ENCODE results near the gene ITGAL. TPM values are rescaled to one million over a fixed set of nuclear protein-coding genes. Genes with fewer than 3 reads are reported as not detected.

Gene ITGAL
- total RNA-seq, 4 donors from 2014 or later = 1.8 to 33.7 (median 6.7) TPM

- H3K36me3 ChIP-seq = no peaks in the 10 kb centered on the region
- H3K4me1 ChIP-seq = peaks cover 18 to 42% (median 37%) of the 10 kb centered on the region in 4 donors
- in situ Hi-C loops (cut with MboI; ENCODE audit: low pct_ligation_motif_present in 1 of 4, low pct_unique_long_range_greater_than_20kb in 1 of 4, low sequenced_read_pairs in 3 of 4) = loop anchor here in 1 of 4 donors (25.0 kb wide), 1 partner anchor 124 kb away; the partner anchor contains the start of genes DCTPP1 and SEPHS2
- H3K27me3 ChIP-seq = no peaks in the 10 kb centered on the region
- H3K4me3 ChIP-seq = peak overlapping the region; percentile 38 to 51 (median 42)
- intact Hi-C loops (cut with DNase I; ENCODE audit: low total_unique reads) = no loop called here
- 30 to 56% methylated on average over 2 to 46 of the region's 46 CpGs for WGBS, 2 donors (ENCODE audit: low coverage in 1 of 2)
- no peaks in the 10 kb centered on the region for H3K9me3 ChIP-seq
- no peak for TF ChIP-seq POLR2AphosphoS5 (IDR thresholded peaks at IDR 0.05)
- peak; percentile 32 for TF ChIP-seq POLR2A (IDR thresholded peaks at IDR 0.05)
- DNase-seq = peak; percentile 44
- H3K27ac ChIP-seq = peak overlapping the region; percentile 73 to 85 (median 77)
These were observed 88.7 kb downstream of the ITGAL start for GRCh38 chr16:30561089-30561816.

GRCh38 chr16:30562021-30562420 is 89.5 kb downstream of the ITGAL start:
- Histone ChIP-seq H3K4me3 (peak overlapping the region in 2 of 4 donors; percentile 40 to 51), H3K27me3 (no peaks in the 10 kb centered on the region), H3K36me3 (no peaks in the 10 kb centered on the region), H3K4me1 (peaks cover 12 to 34% (median 30%) of the 10 kb centered on the region in 4 donors), H3K9me3 (no peaks in the 10 kb centered on the region), H3K27ac (peak overlapping the region; percentile 73 to 85 (median 77))
- 43 to 84% methylated on average over 1 to 14 of the region's 14 CpGs for WGBS, 2 donors (ENCODE audit: low coverage in 1 of 2)
- peak; percentile 71 for DNase-seq
- intact Hi-C loops (cut with DNase I; ENCODE audit: low total_unique reads) = no loop called here
- in situ Hi-C loops (cut with MboI; ENCODE audit: low pct_ligation_motif_present in 1 of 4, low pct_unique_long_range_greater_than_20kb in 1 of 4, low sequenced_read_pairs in 3 of 4) = loop anchor here in 1 of 4 donors (25.0 kb wide), 1 partner anchor 125 kb away; the partner anchor contains the start of genes DCTPP1 and SEPHS2
- TF ChIP-seq, protein P1, sequence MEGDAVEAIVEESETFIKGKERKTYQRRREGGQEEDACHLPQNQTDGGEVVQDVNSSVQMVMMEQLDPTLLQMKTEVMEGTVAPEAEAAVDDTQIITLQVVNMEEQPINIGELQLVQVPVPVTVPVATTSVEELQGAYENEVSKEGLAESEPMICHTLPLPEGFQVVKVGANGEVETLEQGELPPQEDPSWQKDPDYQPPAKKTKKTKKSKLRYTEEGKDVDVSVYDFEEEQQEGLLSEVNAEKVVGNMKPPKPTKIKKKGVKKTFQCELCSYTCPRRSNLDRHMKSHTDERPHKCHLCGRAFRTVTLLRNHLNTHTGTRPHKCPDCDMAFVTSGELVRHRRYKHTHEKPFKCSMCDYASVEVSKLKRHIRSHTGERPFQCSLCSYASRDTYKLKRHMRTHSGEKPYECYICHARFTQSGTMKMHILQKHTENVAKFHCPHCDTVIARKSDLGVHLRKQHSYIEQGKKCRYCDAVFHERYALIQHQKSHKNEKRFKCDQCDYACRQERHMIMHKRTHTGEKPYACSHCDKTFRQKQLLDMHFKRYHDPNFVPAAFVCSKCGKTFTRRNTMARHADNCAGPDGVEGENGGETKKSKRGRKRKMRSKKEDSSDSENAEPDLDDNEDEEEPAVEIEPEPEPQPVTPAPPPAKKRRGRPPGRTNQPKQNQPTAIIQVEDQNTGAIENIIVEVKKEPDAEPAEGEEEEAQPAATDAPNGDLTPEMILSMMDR (IDR thresholded peaks at IDR 0.05) = peak in 1 of 5 experiments; percentile 12
- no peak for TF ChIP-seq POLR2A (IDR thresholded peaks at IDR 0.05)
- no peak for TF ChIP-seq POLR2AphosphoS5 (IDR thresholded peaks at IDR 0.05)

GRCh38 chr16:30565526-30565925 is 93.0 kb downstream of the ITGAL start:
- TF ChIP-seq POLR2A (IDR thresholded peaks at IDR 0.05) (no peak), POLR2AphosphoS5 (IDR thresholded peaks at IDR 0.05) (no peak), EP300 (IDR thresholded peaks at IDR 0.05; ENCODE audit: low read depth) (no peak)
- TF ChIP-seq, protein P1 (IDR thresholded peaks at IDR 0.05) = no peak
- Histone ChIP-seq H3K27ac (no peak overlapping the region), H3K27me3 (no peaks in the 10 kb centered on the region), H3K9me3 (no peaks in the 10 kb centered on the region), H3K4me3 (no peak overlapping the region), H3K36me3 (no peaks in the 10 kb centered on the region), H3K4me1 (peaks cover 5 to 33% (median 27%) of the 10 kb centered on the region in 4 donors)
- intact Hi-C loops (cut with DNase I; ENCODE audit: low total_unique reads) = no loop called here
- 70 to 73% methylated on average over 2 to 7 of the region's 7 CpGs for WGBS, 2 donors (ENCODE audit: low coverage in 1 of 2)
- DNase-seq = no peak
- in situ Hi-C loops (cut with MboI; ENCODE audit: low pct_ligation_motif_present in 1 of 4, low pct_unique_long_range_greater_than_20kb in 1 of 4, low sequenced_read_pairs in 3 of 4) = loop anchor here in 1 of 4 donors (25.0 kb wide), 1 partner anchor 128 kb away; the partner anchor contains the start of genes DCTPP1 and SEPHS2

- peaks cover 5 to 33% (median 26%) of the 10 kb centered on the region in 4 donors for H3K4me1 ChIP-seq
- no peaks in the 10 kb centered on the region for H3K36me3 ChIP-seq
- H3K4me3 ChIP-seq = no peak overlapping the region
- in situ Hi-C loops (cut with MboI; ENCODE audit: low pct_ligation_motif_present in 1 of 4, low pct_unique_long_range_greater_than_20kb in 1 of 4, low sequenced_read_pairs in 3 of 4) = loop anchor here in 1 of 4 donors (25.0 kb wide), 1 partner anchor 129 kb away; the partner anchor contains the start of genes DCTPP1 and SEPHS2
- H3K27me3 ChIP-seq = no peaks in the 10 kb centered on the region
- intact Hi-C loops (cut with DNase I; ENCODE audit: low total_unique reads) = no loop called here
- no peaks in the 10 kb centered on the region for H3K9me3 ChIP-seq
- WGBS, 2 donors (ENCODE audit: low coverage in 1 of 2) = 39 to 73% methylated on average over 3 to 8 of the region's 8 CpGs
- no peak for DNase-seq
- H3K27ac ChIP-seq = no peak overlapping the region
- TF ChIP-seq POLR2A (IDR thresholded peaks at IDR 0.05) (no peak), EP300 (IDR thresholded peaks at IDR 0.05; ENCODE audit: low read depth) (no peak), POLR2AphosphoS5 (IDR thresholded peaks at IDR 0.05) (no peak)
- TF ChIP-seq, protein P1 (IDR thresholded peaks at IDR 0.05) = no peak
These were observed 93.4 kb downstream of the ITGAL start for GRCh38 chr16:30565984-30566383.

All from transverse colon (tissue), 4 donors.